HepG2 (cell line): Measurements from ENCODE around the gene ASCL2. TPM values are rescaled to one million over a fixed set of nuclear protein-coding genes. Genes with fewer than 3 reads are reported as not detected.

Source experiments
- ATAC-seq: fragments of 200-7000 bp; cut with Tn5 transposase; 3 replicates; pipeline ENCODE4 v1.9.1; 2020; ENCODE audit warnings: mild to moderate bottlenecking, moderate library complexity
- BruUV-seq: library from RNA; stranded (reverse); fragments of 400-500 nt; replicated peaks from 2 replicates; lab custom pipeline; 2021; lab: Mats Ljungman, UMichigan
- CTCF ChIA-PET: fragments of 300-600 bp; formaldehyde crosslinking; extraction: SDS; loops from one replicate; lab custom pipeline; 2021; ENCODE audit warnings: low total read pairs, inconsistent platforms, low intra/inter-chr PET ratio; lab: Yijun Ruan, JAX
- POLR2A ChIA-PET: fragments of 350-600 bp; sonication (Branson Sonifier 250); formaldehyde crosslinking; loops from one replicate; lab custom pipeline; 2020; ENCODE audit warnings: antibody characterized with exemption, inconsistent platforms; lab: Yijun Ruan, JAX
- DNase-seq: peaks from one replicate; pipeline ENCODE4 v3.0.0-alpha.2; 2015; ENCODE audit warnings: low spot score
- FAIRE-seq: peaks from 3 replicates; lab custom pipeline; 2011; peaks lifted over from hg19 to GRCh38; lab: Jason Lieb, UNC
- H2AFZ ChIP-seq: one replicate; pipeline ENCODE4 v1.6.1; 2011; ENCODE audit warnings: low read length, inconsistent platforms
- H3K27ac ChIP-seq: fragments of 300-600 bp; 3 replicates; pipeline ENCODE4 v1.8.0; 2011; ENCODE audit warnings: mixed run types, mild to moderate bottlenecking, mixed read lengths, low read length, inconsistent platforms; ENCODE audit not compliant: insufficient read depth; ENCODE audit errors: extremely low read length
- H3K27me3 ChIP-seq, 2 experiments: fragments of 200-600 bp in 1 of 2; 2 replicates in 1 of 2; 3 replicates in 1 of 2; pipeline versions ENCODE4 v1.6.0 to v1.8.0; 2011; ENCODE audit warnings: low read length in 2 of 2, mild to moderate bottlenecking in 2 of 2, moderate library complexity in 2 of 2, inconsistent platforms in 1 of 2; ENCODE audit not compliant: insufficient read depth in 2 of 2, control insufficient read depth in 1 of 2
- H3K36me3 ChIP-seq, 2 experiments: fragments of 200-600 bp in 1 of 2; replicated peaks in 1 of 2; 2 replicates in 1 of 2; 3 replicates in 1 of 2; pipeline versions ENCODE4 v1.5.1 to v1.8.0; 2011; ENCODE audit warnings: low read length in 2 of 2, inconsistent platforms in 1 of 2; ENCODE audit not compliant: insufficient read depth in 2 of 2, control insufficient read depth in 1 of 2
- H3K4me1 ChIP-seq: 2 replicates; pipeline ENCODE4 v1.5.1; 2012; ENCODE audit warnings: low read length, inconsistent platforms; ENCODE audit not compliant: insufficient read depth
- H3K4me2 ChIP-seq: 2 replicates; pipeline ENCODE4 v1.6.0; 2011; ENCODE audit warnings: low read depth, low read length, inconsistent platforms
- H3K4me3 ChIP-seq, 3 experiments: fragments of 200-600 bp in 1 of 3; sonication (generic), shearing (Covaris generic) in 1 of 3; replicated peaks in 1 of 3; 2 replicates each; pipeline ENCODE4 v1.5.1; 2011 to 2016; ENCODE audit warnings: low read length in 3 of 3, inconsistent platforms in 2 of 3, low read depth in 2 of 3, mild to moderate bottlenecking in 2 of 3, control low read depth in 1 of 3, mixed read lengths in 1 of 3; ENCODE audit not compliant: insufficient read depth in 1 of 3
- H3K79me2 ChIP-seq: one replicate; pipeline ENCODE4 v1.6.1; 2011; ENCODE audit warnings: low read length, inconsistent platforms; ENCODE audit not compliant: insufficient read depth
- H3K9ac ChIP-seq: 2 replicates; pipeline ENCODE4 v1.6.0; 2011; ENCODE audit warnings: mild to moderate bottlenecking, low read depth, low read length, inconsistent platforms; ENCODE audit not compliant: insufficient read depth
- H3K9me3 ChIP-seq: 2 replicates; pipeline ENCODE4 v1.5.1; 2012; ENCODE audit warnings: mild to moderate bottlenecking, low read length
- H4K20me1 ChIP-seq: 2 replicates; pipeline ENCODE4 v1.6.0; 2011; ENCODE audit warnings: inconsistent platforms, mild to moderate bottlenecking, low read length, moderate library complexity; ENCODE audit not compliant: insufficient read depth
- FOSL2 ChIP-seq: sonication (generic); formaldehyde crosslinking; IDR thresholded peaks from 2 replicates; pipeline ENCODE4 v1.4.0; 2020; ENCODE audit warnings: missing genetic modification reagents
- KDM5B ChIP-seq: sonication (generic); formaldehyde crosslinking; IDR thresholded peaks from 2 replicates; pipeline ENCODE4 v1.4.0; 2020; ENCODE audit warnings: missing genetic modification reagents, mild to moderate bottlenecking, borderline replicate concordance
- NFRKB ChIP-seq: fragments of 450-650 bp; IDR thresholded peaks from 2 replicates; pipeline ENCODE4 v1.6.1; 2017
- NR2F6 ChIP-seq, 2 experiments: IDR thresholded peaks; 2 replicates each; pipeline ENCODE4 v1.6.1; 2016; ENCODE audit warnings: antibody characterized with exemption in 1 of 2, mild to moderate bottlenecking in 1 of 2
- TOE1 ChIP-seq: sonication (generic); formaldehyde crosslinking; IDR thresholded peaks from 2 replicates; pipeline ENCODE4 v1.4.0; 2020; ENCODE audit warnings: mild to moderate bottlenecking, missing genetic modification reagents
- WGBS: methylation state at CpG from one replicate; pipeline ENCODE4 v1.1.6; 2017; ENCODE audit warnings: low lambda C conversion rate; 5-methylcytosine and 5-hydroxymethylcytosine counted together
- in situ Hi-C: cut with HindIII; loops from 2 replicates; pipeline ENCODE4 v1.10.0; 2017; ENCODE audit warnings: low pct_unique_long_range_greater_than_20kb; ENCODE audit not compliant: extremely low pct_ligation_motif_present
- intact Hi-C: fragments of 100-400 bp; cut with micrococcal nuclease; formaldehyde crosslinking; loops from one replicate; pipeline ENCODE4 v1.10.0; 2022; ENCODE audit not compliant: unreplicated experiment
- polyA plus RNA-seq, 8 experiments: library from polyadenylated mRNA; depleted of rRNA in 3 of 8; stranded (reverse) in 7 of 8; unstranded in 1 of 8; fragments of >200 nt; fragmentation: Illumina TruSeq in 4 of 8; extraction: Trizol in 4 of 8; gene quantifications; 2 replicates each; pipeline versions ENCODE4 v1.2.1 to v1.2.3, GENCODE V29; 2011 to 2016; ENCODE audit warnings: low read depth in 4 of 8, missing spikeins in 1 of 8, mixed read lengths in 1 of 8; ENCODE audit not compliant: insufficient read depth in 1 of 8
- total RNA-seq, 5 experiments: library from RNA; depleted of rRNA; stranded (reverse); fragments of >200 nt; fragmentation: Illumina TruSeq; extraction: Trizol; gene quantifications; 2 replicates each; pipeline ENCODE4 v1.2.3, GENCODE V29; 2016; ENCODE audit warnings: low read depth in 1 of 5
- TF ChIP-seq, protein P1 (sequence below): sonication (generic); formaldehyde crosslinking; IDR thresholded peaks from 2 replicates; pipeline ENCODE4 v1.5.0; 2020; ENCODE audit warnings: mild to moderate bottlenecking, missing genetic modification reagents, moderate library complexity
- TF ChIP-seq, protein P2 (sequence below): sonication (generic); formaldehyde crosslinking; IDR thresholded peaks from 2 replicates; pipeline ENCODE4 v1.4.0; 2020; ENCODE audit warnings: mild to moderate bottlenecking, missing genetic modification reagents
- TF ChIP-seq, protein P3 (sequence below): sonication (generic); formaldehyde crosslinking; IDR thresholded peaks from 2 replicates; pipeline ENCODE4 v1.5.1; 2020; ENCODE audit warnings: mild to moderate bottlenecking, missing genetic modification reagents, borderline replicate concordance

The ASCL2 gene
- total and polyA plus RNA-seq, 2 of the 13 experiments (the other 11 are each of a cell fraction or from before 2014, with no cell fraction given) = 0.07 TPM; not detected in 1

GRCh38 chr11:2317354-2318050 is 47.1 kb upstream of the ASCL2 start:
- ChIA-PET POLR2A (no interaction called here), CTCF (no interaction called here)
- intact Hi-C loops = loop anchor here (10.0 kb wide), 1 partner anchor 217 kb away; no protein-coding TSS in a partner anchor
- TF ChIP-seq, protein P1, sequence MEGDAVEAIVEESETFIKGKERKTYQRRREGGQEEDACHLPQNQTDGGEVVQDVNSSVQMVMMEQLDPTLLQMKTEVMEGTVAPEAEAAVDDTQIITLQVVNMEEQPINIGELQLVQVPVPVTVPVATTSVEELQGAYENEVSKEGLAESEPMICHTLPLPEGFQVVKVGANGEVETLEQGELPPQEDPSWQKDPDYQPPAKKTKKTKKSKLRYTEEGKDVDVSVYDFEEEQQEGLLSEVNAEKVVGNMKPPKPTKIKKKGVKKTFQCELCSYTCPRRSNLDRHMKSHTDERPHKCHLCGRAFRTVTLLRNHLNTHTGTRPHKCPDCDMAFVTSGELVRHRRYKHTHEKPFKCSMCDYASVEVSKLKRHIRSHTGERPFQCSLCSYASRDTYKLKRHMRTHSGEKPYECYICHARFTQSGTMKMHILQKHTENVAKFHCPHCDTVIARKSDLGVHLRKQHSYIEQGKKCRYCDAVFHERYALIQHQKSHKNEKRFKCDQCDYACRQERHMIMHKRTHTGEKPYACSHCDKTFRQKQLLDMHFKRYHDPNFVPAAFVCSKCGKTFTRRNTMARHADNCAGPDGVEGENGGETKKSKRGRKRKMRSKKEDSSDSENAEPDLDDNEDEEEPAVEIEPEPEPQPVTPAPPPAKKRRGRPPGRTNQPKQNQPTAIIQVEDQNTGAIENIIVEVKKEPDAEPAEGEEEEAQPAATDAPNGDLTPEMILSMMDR (CRISPR knock-in tag) = no peak
- TF ChIP-seq KDM5B (no peak), NR2F6 (IDR thresholded peaks at IDR 0.05) (no peak), NR2F6 (CRISPR knock-in tag; IDR thresholded peaks at IDR 0.05) (no peak), FOSL2 (no peak), NFRKB (no peak), TOE1 (CRISPR knock-in tag) (no peak)
- TF ChIP-seq, protein P2, sequence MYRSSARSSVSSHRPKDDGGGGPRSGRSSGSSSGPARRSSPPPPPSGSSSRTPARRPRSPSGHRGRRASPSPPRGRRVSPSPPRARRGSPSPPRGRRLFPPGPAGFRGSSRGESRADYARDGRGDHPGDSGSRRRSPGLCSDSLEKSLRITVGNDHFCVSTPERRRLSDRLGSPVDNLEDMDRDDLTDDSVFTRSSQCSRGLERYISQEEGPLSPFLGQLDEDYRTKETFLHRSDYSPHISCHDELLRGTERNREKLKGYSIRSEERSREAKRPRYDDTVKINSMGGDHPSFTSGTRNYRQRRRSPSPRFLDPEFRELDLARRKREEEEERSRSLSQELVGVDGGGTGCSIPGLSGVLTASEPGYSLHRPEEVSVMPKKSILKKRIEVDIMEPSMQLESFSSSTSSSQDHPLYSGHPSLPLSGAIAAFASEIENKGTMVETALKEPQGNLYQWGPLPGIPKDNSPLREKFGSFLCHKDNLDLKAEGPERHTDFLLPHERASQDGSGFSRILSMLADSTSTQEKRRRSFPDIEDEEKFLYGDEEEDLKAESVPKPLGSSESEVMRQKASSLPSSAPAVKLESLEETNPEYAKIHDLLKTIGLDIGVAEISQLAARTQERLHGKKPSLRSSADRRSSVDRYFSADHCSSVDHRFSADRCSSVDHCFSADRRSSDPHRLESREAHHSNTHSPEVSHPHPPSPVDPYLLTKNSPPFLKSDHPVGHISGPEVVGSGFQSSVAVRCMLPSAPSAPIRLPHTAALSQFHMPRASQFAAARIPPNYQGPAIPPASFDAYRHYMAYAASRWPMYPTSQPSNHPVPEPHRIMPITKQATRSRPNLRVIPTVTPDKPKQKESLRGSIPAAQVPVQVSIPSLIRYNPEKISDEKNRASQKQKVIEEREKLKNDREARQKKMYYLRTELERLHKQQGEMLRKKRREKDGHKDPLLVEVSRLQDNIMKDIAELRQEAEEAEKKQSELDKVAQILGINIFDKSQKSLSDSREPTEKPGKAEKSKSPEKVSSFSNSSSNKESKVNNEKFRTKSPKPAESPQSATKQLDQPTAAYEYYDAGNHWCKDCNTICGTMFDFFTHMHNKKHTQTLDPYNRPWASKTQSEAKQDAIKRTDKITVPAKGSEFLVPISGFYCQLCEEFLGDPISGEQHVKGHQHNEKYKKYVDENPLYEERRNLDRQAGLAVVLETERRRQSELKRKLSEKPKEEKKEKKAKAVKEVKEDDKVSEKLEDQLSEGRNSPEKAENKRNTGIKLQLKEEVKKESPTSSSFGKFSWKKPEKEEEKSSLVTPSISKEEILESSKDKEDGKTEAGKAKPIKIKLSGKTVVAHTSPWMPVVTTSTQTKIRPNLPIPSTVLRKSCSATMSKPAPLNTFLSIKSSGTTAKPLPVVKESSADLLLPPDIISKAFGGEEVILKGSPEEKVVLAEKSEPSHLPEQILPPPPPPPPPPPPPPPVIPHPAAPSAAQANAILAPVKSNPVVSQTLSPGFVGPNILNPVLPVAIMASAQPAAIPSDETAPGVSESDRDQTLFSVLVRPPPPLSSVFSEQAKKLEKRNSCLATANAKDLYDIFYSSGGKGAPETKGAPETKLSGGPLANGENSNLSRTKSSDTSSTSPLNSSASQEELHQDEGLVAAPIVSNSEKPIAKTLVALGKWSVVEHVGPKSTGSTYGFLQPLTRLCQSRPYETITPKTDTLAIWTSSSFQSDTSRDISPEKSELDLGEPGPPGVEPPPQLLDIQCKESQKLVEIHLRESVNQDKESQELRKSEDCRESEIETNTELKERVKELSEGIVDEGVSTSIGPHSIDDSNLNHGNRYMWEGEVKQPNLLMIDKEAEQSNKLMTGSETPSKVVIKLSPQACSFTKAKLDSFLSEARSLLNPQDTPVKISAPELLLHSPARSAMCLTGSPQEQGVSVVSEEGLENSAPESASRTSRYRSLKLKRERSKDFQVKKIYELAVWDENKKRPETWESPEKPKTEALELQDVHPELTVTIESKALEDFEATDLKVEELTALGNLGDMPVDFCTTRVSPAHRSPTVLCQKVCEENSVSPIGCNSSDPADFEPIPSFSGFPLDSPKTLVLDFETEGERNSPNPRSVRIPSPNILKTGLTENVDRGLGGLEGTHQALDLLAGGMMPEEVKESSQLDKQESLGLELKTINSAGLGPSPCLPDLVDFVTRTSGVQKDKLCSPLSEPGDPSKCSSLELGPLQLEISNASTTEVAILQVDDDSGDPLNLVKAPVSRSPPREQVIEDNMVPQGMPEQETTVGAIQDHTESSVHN (CRISPR knock-in tag) = no peak
- TF ChIP-seq, protein P3, sequence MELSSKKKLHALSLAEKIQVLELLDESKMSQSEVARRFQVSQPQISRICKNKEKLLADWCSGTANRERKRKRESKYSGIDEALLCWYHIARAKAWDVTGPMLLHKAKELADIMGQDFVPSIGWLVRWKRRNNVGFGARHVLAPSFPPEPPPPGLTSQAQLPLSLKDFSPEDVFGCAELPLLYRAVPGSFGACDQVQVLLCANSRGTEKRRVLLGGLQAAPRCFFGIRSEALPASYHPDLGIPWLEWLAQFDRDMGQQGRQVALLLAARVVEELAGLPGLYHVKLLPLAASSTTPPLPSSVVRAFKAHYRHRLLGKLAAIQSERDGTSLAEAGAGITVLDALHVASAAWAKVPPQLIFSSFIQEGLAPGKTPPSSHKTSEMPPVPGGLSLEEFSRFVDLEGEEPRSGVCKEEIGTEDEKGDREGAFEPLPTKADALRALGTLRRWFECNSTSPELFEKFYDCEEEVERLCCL (CRISPR knock-in tag) = no peak

More at GRCh38 chr11:2317354-2318050, 47.1 kb upstream of the ASCL2 start:
- Histone ChIP-seq H4K20me1 (no peaks in the 10 kb centered on the region), H3K9me3 (no peaks in the 10 kb centered on the region), H3K4me1 (no peaks in the 10 kb centered on the region), H3K4me2 (no peak overlapping the region), H3K27ac (no peak overlapping the region), H3K27me3 (peaks cover 13 to 29% of the 10 kb centered on the region in 2 experiments; a peak in 3 of 5 replicates), H3K36me3 (no peaks in the 10 kb centered on the region), H3K4me3 (no peak overlapping the region), H3K79me2 (no peaks in the 10 kb centered on the region), H2AFZ (no peak overlapping the region), H3K9ac (no peak overlapping the region)
- in situ Hi-C loops = no loop called here
- no peak for DNase-seq
- no TSS peak for BruUV-seq
- ATAC-seq = no peak
- WGBS = 46% methylated on average over 8 of the region's 17 CpGs
- no peak for FAIRE-seq
